Omental fat pad (tissue), 4 donors: ENCODE results near the gene MARCKSL1. TPM values are rescaled to one million over a fixed set of nuclear protein-coding genes. Genes with fewer than 3 reads are reported as not detected.

ENCODE experiments used
- ATAC-seq: fragments of 150-250 bp; one replicate; pipeline ENCODE4 v1.9.1; 2016; ENCODE audit warnings: mild to moderate bottlenecking, moderate library complexity; ENCODE audit not compliant: low FRiP score
- DNase-seq: peaks from one replicate; pipeline ENCODE4 v3.0.0-alpha.2; 2019; ENCODE audit warnings: low spot score
- total RNA-seq, 4 donors: library from RNA; depleted of rRNA; stranded (reverse); fragments of >200 nt; gene quantifications; one replicate each; pipeline ENCODE4 v1.1.0, GENCODE V29; 2016
- TF ChIP-seq, protein P1 (sequence below), 3 donors: fragments of 450-650 bp; IDR thresholded peaks; one replicate each; pipeline ENCODE4 v1.5.1; 2016 to 2017; ENCODE audit warnings: antibody characterized with exemption in 3 of 3, mild to moderate bottlenecking in 3 of 3, moderate library complexity in 2 of 3

Gene MARCKSL1
- total RNA-seq, 4 donors from 2014 or later, result 29.5 to 61.0 (median 42.7) TPM

DNA sequence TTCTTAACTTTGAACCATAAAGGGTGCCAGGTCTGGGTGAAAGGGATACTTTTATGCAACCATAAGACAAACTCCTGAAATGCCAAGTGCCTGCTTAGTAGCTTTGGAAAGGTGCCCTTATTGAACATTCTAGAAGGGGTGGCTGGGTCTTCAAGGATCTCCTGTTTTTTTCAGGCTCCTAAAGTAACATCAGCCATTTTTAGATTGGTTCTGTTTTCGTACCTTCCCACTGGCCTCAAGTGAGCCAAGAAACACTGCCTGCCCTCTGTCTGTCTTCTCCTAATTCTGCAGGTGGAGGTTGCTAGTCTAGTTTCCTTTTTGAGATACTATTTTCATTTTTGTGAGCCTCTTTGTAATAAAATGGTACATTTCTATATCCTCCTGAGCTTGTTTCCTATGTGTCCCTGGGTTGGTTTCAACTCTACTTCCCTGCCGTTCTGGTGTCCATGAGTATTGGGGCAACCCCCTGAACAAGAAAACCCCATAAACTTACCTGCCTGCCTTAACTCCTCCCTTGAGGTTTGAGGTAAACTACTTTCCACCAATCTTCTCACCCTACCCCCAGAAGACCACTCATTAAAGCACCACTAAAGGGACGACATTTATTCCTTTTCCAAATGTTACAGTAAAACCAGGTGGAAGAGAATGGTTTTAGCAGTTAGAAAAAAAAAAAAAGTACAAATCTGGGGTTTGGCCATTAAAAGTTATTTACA lies 2.6 kb downstream of the MARCKSL1 start:
- DNase-seq, result no peak
- ATAC-seq, result no peak
- TF ChIP-seq, protein P1, sequence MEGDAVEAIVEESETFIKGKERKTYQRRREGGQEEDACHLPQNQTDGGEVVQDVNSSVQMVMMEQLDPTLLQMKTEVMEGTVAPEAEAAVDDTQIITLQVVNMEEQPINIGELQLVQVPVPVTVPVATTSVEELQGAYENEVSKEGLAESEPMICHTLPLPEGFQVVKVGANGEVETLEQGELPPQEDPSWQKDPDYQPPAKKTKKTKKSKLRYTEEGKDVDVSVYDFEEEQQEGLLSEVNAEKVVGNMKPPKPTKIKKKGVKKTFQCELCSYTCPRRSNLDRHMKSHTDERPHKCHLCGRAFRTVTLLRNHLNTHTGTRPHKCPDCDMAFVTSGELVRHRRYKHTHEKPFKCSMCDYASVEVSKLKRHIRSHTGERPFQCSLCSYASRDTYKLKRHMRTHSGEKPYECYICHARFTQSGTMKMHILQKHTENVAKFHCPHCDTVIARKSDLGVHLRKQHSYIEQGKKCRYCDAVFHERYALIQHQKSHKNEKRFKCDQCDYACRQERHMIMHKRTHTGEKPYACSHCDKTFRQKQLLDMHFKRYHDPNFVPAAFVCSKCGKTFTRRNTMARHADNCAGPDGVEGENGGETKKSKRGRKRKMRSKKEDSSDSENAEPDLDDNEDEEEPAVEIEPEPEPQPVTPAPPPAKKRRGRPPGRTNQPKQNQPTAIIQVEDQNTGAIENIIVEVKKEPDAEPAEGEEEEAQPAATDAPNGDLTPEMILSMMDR (IDR thresholded peaks at IDR 0.05), result no peak

DNA sequence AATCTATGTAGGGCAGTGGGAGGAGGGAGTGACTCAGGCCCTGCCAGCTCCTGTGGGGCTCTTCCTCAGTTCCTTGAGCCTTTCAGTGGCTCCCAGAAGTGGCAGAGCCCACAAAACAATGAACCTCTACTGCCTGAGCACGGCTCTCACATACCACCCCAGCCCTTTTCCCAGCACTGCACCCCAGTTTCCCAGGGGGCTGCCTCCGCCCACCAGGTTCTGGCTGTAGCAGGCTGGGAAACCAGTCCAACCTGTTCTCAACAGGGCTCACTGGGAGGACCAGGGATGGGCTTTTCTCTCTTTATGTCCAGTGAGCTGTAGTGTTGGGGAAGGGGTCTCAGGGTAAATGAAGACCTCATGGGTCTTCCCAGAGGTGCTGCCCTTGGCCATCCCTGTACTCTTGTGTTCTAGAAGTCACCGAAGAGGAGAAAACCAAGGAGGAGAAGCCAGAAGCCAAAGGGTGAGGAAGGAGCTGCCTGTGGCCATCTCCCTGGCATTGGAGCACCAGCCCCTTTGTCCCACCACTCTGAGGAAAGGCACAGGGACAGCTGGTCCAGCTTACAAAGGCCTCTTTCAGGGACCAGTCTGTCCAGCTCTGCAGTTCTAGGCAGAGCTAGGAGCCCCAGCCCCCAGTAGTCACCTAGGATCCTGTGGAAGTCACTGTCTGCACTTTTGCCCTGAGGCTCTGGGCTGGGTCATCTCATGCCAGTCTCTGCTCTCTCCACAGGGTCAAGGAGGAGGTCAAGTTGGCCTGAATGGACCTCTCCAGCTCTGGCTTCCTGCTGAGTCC lies 3.5 kb downstream of the MARCKSL1 start:
- TF ChIP-seq, protein P1 (IDR thresholded peaks at IDR 0.05), result no peak
- no peak for ATAC-seq
- DNase-seq, result no peak

DNA sequence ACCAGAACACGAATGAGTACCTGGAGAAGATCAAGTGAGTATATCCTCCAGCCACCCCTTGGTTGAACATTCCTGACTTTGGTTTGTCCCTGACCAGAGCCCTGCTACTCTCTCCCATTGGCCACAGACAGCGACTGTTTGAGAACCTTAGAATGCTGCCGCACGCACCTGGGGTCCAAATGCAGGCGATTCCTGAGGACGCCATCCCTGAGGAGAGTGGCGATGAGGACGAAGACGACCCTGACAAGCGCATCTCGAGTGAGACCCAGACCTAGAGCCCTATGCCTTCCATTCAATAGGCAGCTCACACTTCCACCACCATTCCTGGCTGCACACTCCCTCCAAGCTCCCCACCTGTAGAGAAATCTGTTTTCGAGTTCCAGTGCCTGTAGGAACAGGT lies 4.5 kb downstream of the MARCKSL1 start:
- DNase-seq (no peak), ATAC-seq (no peak)
- TF ChIP-seq, protein P1 (IDR thresholded peaks at IDR 0.05), result no peak

DNA sequence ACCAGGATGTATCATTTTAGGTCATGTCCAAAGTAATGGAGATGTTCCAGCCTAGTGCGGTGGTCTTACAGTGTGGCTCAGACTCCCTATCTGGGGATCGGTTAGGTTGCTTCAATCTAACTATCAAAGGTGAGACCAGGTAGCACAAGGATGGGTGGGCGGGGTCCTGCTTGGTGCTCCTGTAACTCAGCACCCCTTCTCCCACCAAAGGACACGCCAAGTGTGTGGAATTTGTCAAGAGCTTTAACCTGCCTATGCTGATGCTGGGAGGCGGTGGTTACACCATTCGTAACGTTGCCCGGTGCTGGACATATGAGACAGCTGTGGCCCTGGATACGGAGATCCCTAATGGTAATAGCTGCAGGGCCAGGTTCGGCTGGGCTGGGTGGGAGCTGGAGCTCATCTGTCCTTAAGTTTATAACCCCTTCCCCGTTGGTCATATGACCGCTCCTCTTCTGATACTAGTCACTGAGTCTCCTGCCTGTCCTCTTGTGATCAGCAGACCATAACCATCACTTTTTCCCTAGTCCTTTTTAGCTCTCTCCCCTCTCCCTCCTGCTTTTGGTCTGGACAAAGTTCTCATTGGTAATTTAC lies 5.4 kb downstream of the MARCKSL1 start:
- TF ChIP-seq, protein P1 (IDR thresholded peaks at IDR 0.05), result no peak
- ATAC-seq, result no peak
- no peak for DNase-seq

DNA sequence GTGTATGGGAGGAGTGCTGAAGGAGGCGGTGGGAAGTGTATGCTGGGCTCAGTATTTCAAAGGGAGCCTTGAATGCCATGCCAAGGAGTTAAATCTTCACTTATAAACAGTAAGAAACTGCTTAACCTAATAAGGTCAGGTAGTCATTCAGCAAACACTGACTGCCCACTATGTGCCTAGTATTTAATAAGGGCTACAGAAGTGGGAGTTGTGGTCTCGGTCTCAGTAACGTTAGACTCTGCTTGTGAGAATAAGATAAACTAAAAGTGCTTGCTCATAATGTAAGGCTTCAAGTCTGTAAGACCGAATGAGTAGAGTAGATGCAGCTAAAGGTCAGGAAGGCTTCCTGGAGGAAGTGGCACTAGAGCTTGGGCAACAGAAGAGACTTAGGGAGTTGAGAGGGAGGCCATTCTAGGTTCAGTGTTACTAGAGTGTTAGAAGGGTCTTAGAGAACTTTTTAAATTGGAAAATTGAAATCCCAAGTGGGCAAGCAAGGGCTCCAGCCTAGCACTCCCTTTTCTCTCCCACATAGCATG lies 6.0 kb downstream of the MARCKSL1 start:
- ATAC-seq (no peak), DNase-seq (no peak)
- TF ChIP-seq, protein P1 (IDR thresholded peaks at IDR 0.05), result no peak

DNA sequence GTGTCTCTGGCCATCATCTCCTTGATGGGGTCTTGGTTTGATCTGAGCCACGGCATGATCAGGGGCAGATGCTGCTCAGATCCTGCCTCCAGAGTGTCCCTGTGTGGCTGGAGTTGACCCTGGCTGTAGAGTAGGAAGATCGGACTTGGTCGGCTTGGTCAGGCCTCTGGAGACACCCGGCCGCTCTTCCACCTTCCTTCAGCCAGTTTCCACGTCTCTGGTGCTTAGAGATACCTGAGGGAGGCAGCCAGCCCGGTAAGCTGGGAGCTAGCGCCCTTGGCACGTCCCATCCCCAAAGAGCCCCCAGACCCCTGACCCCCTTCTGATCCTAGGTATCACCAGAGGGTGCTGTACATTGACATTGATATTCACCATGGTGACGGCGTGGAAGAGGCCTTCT lies 8.8 kb downstream of the MARCKSL1 start:
- ATAC-seq (no peak), DNase-seq (no peak)
- TF ChIP-seq, protein P1 (IDR thresholded peaks at IDR 0.05), result no peak
